ENCODE measurements around the gene BAZ2B.
A peak's percentile ranks its signal among the peaks of the same experiment; 100 is the strongest.

The BAZ2B gene

DNA sequence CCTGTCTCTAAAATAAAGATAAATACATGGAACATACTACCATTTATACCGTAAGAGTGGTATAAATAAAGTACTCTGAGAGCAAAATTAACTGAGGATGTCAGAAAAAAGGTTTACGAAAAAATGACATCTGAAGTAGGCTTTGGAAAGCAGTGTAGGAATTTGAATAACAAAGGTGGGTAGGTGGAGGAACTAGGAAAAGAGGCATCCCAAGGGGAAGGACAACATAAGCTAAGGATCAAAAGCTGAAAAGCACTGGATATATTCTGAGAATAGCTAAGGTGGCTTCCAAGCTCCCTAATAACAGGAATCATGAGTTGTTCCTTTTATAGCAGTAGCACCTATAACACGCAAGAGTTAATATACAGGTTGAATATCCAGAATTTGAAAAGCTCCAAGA, 91.3 kb downstream of the BAZ2B start:
- DNase-seq (ENCODE audit: low read depth), result no peak

GRCh38 chr2:159521272-159521671, 95.1 kb downstream of the BAZ2B start:
- DNase-seq (ENCODE audit: low read depth), result no peak

- no peak for DNase-seq (ENCODE audit: low read depth)
Measured at GRCh38 chr2:159518321-159519005, 97.9 kb downstream of the BAZ2B start.

- DNase-seq (ENCODE audit: low read depth), result peak; percentile 5
Measured at GRCh38 chr2:159516241-159516758, 100.0 kb downstream of the BAZ2B start.

GRCh38 chr2:159515441-159515840, 100.9 kb downstream of the BAZ2B start:
- DNase-seq (ENCODE audit: low read depth), result no peak

GRCh38 chr2:159513745-159514144, 102.6 kb downstream of the BAZ2B start:
- DNase-seq (ENCODE audit: low read depth), result no peak

- DNase-seq (ENCODE audit: low read depth), result no peak
Measured at GRCh38 chr2:159508140-159508539, 108.2 kb downstream of the BAZ2B start.

GRCh38 chr2:159506764-159507440, 109.4 kb downstream of the BAZ2B start:
- DNase-seq (ENCODE audit: low read depth), result no peak

GRCh38 chr2:159506202-159506601, 110.1 kb downstream of the BAZ2B start:
- DNase-seq (ENCODE audit: low read depth), result no peak

GRCh38 chr2:159505196-159505595, 111.2 kb downstream of the BAZ2B start:
- DNase-seq (ENCODE audit: low read depth), result no peak

DNA sequence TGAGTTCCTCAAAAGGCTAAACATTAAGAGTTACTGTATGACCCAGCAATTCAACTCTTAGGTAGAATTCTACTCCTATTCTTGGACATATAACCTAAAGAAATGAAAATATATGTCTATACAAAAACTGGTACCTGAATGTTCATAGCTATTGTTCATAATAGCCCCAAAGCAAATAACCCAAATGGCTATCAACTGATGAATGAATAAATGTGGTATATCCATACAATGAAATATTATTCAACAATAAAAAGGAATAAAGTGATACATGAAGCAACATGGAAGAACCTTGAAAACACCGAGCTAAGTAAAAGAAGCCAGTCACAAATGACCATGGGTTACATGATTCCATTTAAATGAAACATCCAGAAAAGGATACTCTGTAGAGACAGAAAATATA, 114.6 kb downstream of the BAZ2B start:
- DNase-seq (ENCODE audit: low read depth), result no peak

DNA sequence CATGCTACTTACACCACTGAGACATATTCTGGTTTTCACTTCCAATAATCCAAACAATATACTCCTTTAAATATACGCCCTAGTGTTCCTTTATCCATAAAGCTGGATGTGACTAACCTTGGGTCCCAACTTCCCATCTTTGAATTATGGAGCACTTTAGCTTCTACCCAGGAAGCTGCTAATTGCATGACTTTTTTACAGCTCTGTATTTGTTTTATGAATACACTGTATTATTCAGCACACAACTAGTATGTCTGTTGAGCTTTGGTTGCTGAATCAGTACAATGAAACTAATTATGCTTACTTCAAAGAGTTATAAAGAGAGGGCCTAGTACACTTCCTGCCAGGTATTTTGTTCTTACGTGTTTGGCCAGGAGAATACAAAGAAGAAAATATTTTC, 118.5 kb downstream of the BAZ2B start:
- no peak for DNase-seq (ENCODE audit: low read depth)

GRCh38 chr2:159497256-159497655, 119.1 kb downstream of the BAZ2B start:
- peak; percentile 48 for DNase-seq (ENCODE audit: low read depth)

DNA sequence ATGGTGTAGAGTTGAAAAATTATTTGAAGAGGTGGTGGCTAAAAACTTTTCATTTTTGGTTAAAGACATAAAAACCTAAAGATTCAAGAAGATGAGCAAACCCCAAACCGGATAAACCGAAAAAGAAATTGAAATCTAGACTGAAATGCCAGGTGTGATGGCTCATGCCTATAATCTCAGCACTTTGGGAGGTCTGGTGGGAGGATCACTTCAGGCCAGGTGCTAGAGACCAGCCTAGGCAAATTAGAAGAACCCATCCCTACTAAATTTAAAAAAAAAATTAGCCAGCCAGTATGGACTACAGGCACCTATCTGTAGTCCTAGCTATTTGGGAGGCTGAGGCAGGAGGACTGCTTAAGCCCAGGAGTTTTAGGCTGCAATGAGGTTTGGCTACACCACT, 126.9 kb downstream of the BAZ2B start:
- DNase-seq (ENCODE audit: low read depth), result no peak

DNA sequence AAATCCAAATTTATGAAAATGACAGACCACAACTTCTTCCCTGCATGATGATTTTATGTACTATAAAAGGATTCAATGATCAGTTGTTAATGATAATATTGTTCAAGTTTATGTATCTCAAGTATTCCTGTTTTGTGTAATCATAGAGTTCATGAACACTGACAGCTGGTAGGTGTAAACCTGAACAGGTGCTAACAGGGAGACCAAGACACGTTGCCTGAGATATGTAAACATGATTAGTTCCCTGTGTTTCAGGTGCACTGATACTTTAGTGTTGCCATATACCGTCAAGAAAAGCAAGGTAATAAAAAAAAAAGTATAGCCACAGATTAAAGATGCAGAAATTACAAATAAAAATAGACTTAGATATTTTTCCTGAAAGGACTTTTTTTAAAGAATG, 131.8 kb downstream of the BAZ2B start:
- DNase-seq (ENCODE audit: low read depth), result no peak

DNA sequence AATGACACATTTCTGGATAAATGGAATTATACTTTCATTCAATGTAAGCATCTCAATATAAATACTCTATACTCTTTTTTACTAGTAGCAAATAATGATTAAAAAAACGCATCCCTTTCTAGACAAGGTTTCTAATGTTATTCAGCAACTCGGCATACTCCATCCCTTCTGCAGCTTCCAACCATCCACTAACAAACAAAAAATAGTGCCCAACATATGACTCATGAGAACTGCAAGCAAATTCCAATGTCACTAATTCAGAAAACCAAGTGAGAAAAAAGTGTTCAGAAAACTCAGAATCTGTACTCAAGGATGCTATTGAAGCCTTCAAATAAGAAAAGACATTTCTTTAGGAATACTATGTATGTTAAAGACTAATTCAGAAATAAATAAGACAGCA, 140.0 kb downstream of the BAZ2B start:
- no peak for DNase-seq (ENCODE audit: low read depth)

GRCh38 chr2:159475793-159476192, 140.6 kb downstream of the BAZ2B start:
- no peak for DNase-seq (ENCODE audit: low read depth)

DNA sequence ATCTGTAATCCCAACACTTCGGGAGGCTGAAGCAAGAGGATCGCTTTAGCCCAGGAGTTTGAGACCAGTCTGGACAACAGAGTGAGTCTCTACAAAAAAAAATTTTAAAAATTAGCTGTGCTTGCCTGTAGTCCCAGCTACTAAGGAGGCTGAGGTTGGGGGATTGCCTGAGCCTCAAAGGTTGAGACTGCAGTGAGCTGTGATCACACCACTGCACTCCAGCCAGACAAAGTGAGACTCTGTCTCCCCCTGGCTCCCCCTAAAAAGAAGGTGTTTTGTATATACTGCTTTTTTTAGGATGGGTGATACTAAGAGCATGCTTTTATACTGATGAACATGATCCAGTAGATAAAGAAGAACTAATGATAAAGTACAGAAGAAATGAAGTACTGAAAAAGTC, 145.0 kb downstream of the BAZ2B start:
- no peak for DNase-seq (ENCODE audit: low read depth)

DNA sequence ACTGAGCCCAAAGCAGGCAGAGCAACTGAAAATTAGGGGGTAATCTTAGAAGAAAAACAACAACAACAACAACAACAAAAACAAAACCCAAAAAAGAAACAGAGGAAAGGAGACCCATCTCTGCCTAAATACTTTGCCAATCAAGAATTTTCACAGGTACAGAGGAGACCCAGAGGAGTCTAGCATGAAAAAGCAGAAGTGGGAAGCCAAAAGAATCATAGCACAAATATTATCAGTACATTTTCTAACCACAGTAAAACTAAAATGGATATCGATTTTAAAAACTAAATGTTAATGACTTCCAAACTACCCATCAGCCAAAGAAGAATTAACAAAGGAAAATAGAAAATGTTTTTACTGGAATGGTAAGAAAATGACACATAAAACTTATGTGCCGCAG, 148.1 kb downstream of the BAZ2B start:
- DNase-seq (ENCODE audit: low read depth), result no peak

DNA sequence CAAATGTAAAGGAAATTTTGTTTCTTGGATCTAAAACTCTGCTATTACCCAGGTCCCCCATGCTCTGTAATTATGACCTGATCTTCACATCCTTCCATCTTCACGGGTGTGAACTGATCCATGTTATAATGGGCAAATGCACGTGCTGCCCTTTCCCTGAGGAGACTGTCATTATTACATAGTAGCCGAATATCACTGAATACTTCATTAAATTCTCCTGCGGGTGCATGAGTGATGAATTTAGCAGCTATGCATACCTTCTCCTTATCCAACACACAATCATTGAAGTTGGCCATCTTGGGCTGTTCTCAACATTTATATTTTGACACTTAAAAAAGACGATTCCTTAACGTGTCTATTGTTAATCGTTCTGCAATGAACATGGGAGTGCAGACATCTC, 153.4 kb downstream of the BAZ2B start:
- DNase-seq (ENCODE audit: low read depth), result no peak

DNA sequence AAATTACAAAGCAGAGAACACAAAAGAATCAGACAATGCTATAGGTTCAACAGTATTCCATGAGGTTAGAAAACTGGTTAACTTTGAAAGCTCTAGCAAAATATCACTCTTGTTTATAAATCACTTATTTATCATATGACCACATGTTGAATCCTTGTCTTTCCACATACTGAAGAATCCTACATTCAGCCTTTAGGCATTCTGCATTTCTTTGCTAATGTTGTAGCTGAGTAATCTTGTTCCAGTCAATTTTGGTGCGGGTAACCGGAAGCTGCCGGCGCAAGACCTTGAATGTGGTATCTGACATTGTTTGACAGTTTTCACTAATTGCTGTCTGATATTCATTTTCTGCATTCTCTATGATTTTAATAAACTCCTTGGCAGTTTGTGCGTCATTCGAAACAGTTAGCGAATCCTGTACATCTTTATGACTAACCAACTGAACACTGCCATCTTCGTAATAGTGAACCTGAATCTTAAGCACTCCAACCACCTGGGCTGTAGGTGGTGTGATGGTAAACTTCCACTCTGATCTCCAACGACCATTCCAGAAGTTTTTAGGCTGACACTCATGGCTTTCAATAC, 154.1 kb downstream of the BAZ2B start:
- DNase-seq (ENCODE audit: low read depth), result no peak

DNA sequence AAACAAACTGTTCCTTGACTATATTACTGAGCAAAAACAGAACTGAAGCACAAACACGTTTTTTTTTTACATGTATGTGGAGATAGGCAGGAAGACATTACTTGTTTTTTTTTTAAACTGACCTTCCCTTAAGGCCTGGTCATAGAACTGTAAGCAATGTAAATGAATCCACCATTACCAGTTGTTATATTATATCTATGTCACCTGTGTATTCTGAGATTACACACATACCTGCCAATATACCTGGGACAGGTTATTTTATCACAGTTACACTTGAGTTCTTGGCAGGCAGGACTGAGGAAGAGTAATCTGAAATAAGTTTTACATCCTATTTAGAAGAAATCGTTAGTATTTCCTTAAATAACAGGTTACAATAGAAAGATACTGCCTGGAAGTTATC, 155.3 kb downstream of the BAZ2B start:
- DNase-seq (ENCODE audit: low read depth), result no peak

DNA sequence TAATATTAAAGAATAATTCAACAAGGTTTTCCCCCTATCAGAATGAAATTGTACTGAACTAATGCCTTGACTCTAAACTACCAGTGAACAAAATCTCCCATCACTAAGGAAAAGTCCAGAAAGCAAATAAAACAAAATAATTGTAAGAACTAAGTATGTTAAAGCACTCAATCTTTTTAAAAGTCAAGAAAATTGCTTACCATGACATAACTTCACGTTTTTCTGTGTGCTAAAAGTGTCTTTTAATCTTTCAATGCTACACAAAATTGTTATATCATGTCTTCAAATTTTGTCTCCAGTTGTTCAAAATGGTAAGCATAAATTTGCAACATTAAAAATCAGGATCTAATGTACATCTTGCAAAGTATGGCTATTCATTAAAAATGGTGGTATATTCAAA, 156.1 kb downstream of the BAZ2B start:
- DNase-seq (ENCODE audit: low read depth), result no peak

Measured in GM04504 (cell line).